ENCODE results near the gene KIF16B.
"Not testable (repeated sequence)": the region's sequence is repeated elsewhere in the genome, so short reads cannot be mapped to it uniquely, and the experiment has no call there.

KIF16B gene

GRCh38 chr20:16292226-16292880, 280.9 kb downstream of the KIF16B start:
- DNase-seq (ENCODE audit: low read depth) = no peak

GRCh38 chr20:16290358-16290757, 282.9 kb downstream of the KIF16B start:
- no peak for DNase-seq (ENCODE audit: low read depth)

- DNase-seq (ENCODE audit: low read depth) = no peak
Measured at GRCh38 chr20:16287776-16288175, 285.5 kb downstream of the KIF16B start.

DNA sequence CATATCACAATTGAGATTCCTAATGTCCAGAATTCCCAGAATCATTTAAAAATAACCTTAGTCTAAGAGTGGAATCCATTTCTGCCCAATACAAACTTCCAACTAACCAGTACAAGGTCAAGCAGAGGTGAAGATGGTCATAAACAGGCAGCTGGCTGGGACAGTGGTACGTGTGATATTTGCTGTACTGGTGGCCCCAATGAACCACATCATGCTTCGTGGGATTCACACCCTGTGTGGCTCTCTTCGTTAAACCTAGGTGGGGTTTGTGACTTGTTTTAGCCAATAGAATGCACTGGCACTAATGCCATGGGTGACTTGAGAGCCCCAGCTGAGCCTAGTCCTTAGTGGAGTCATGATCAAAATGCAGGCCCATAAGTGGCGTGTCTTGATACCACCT, 286.6 kb downstream of the KIF16B start:
- no peak for DNase-seq (ENCODE audit: low read depth)

GRCh38 chr20:16284385-16285100, 288.7 kb downstream of the KIF16B start:
- no peak for DNase-seq (ENCODE audit: low read depth)

- no peak for DNase-seq (ENCODE audit: low read depth)
Measured at GRCh38 chr20:16283978-16284377, 289.3 kb downstream of the KIF16B start.

DNA sequence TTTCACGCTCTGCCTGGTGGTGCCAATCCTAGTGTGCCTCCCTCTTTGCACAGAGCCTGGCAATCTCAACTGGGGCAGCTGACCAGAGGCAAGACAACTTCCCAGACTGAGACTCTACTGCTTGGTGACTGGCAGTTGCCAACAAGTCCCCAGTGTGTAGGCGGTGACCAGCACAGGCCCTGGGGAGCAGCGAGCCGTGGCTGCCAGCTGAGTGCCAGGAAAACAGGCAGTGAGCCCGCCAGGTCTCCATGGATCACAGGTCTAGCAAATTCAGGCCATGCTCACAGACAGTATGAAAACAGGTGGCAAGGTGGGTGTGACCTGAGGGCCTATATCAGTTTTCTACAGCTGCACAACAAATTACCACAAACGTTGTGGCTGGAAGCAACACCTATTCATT, 289.9 kb downstream of the KIF16B start:
- no peak for DNase-seq (ENCODE audit: low read depth)

GRCh38 chr20:16280219-16280618, 293.0 kb downstream of the KIF16B start:
- no peak for DNase-seq (ENCODE audit: low read depth)

GRCh38 chr20:16279320-16279719, 293.9 kb downstream of the KIF16B start:
- no peak for DNase-seq (ENCODE audit: low read depth)

- no peak for DNase-seq (ENCODE audit: low read depth)
Measured at GRCh38 chr20:16273812-16274555, 299.3 kb downstream of the KIF16B start.

- no peak for DNase-seq (ENCODE audit: low read depth)
Measured at GRCh38 chr20:16272780-16273360, 300.4 kb downstream of the KIF16B start.

- DNase-seq (ENCODE audit: low read depth) = no peak
Measured at GRCh38 chr20:16271450-16271849, 301.8 kb downstream of the KIF16B start.

GRCh38 chr20:16270989-16271388, 302.3 kb downstream of the KIF16B start:
- no peak for DNase-seq (ENCODE audit: low read depth)

GRCh38 chr20:16270314-16270931, 302.8 kb downstream of the KIF16B start:
- no peak for DNase-seq (ENCODE audit: low read depth)

DNA sequence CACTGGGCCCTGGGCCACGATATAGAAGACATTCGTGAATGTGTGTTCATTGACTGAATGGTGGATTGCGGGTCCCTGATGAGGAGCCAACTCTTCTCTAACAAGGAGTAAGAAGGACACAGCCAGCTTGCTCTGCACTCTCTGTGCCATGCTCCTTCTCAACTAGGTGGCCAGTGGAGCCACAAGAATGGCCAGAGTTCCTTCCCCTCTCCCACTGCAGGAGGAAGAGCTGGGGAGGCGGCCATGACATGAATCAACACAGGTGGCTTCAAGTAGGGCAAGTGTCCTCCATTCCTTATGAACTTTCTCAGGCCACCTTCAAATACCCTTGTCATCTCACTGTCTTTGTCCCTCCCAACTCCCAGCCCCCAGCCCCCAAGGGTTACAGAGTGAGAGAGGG, 305.7 kb downstream of the KIF16B start:
- no peak for DNase-seq (ENCODE audit: low read depth)

- no peak for DNase-seq (ENCODE audit: low read depth)
Measured at GRCh38 chr20:16265334-16265733, 307.9 kb downstream of the KIF16B start.

GRCh38 chr20:16263582-16263981, 309.7 kb downstream of the KIF16B start:
- no peak for DNase-seq (ENCODE audit: low read depth)

DNA sequence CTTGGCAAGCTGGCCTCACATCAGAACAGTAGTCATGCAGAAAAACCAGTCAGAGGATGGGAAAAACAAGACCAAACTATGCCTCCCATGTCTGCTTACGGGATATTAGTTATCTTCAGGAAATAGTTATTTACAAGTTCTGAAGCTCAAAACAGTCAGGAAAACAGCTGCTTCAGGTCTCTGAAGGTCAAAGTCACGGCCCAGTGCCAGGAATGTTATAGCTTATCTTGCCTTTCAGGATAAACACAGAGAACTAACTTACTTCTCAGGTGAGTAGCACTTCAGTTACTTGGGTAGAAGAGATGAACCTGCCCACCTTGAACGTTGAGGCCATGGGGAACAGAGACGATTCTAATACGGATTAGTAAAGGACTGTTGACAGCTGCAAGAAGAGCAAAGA, 310.7 kb downstream of the KIF16B start:
- no peak for DNase-seq (ENCODE audit: low read depth)

- DNase-seq (ENCODE audit: low read depth) = no peak
Measured at GRCh38 chr20:16261733-16262273, 311.4 kb downstream of the KIF16B start.

- DNase-seq (ENCODE audit: low read depth) = no peak
Measured at GRCh38 chr20:16260911-16261310, 312.3 kb downstream of the KIF16B start.

DNA sequence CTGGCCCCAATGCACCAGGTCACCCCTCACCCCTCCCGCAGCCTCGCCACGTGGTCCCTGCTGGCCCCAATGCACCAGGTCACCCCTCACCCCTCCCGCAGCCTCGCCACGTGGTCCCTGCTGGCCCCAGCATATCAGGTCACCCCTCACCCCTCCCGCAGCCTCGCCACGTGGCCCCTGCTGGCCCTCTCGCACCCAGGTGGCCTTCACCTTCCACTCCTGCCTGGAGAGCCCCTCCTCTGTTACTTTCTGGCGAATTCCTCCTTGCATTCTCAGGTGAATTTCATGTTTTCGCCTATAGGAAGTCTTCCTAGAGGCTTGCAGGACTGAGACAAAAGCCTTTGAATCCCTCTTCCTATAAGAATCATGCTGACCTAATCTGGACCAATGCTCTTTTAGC, 313.1 kb downstream of the KIF16B start:
- DNase-seq (ENCODE audit: low read depth) = not testable (repeated sequence)

DNA sequence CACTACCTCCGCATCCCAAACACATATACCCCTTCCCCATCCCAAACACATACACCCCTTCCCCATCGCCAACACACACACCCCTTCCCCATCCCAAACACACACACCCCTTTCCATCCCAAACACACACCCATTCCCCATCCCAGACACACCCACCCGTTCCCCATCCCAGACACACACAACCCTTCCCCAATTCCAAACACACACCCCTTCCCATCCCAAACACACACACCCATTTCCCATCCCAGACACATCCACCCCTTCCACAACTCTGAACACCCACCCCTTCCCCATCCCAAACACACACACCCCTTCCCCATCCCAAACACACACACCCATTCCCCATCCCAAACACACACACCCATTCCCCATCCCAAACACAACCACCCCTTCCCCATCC, 314.5 kb downstream of the KIF16B start:
- no peak for DNase-seq (ENCODE audit: low read depth)

Data from stimulated activated CD8-positive, alpha-beta memory T cell treated with anti-CD3 and anti-CD28 coated beads, Interleukin-4, amount 100 ng/mL, for 24 hours (primary cell).